Pancreas (tissue), 10 donors: ENCODE measurements around the gene PIK3R2. TPM values are rescaled to one million over a fixed set of nuclear protein-coding genes. Genes with fewer than 3 reads are reported as not detected.

Experiments
- ATAC-seq, 4 donors: fragments of 200-7000 bp; cut with Tn5 transposase; one replicate each; pipeline versions ENCODE4 v1.8.0 to v1.9.1; 2020; ENCODE audit warnings: mild to moderate bottlenecking in 4 of 4, moderate library complexity in 4 of 4
- DNase-seq, 6 donors: peaks; one replicate each; pipeline ENCODE4 v3.0.0-alpha.2; 2020
- FAIRE-seq: peaks from 2 replicates; lab custom pipeline; 2012; peaks lifted over from hg19 to GRCh38; lab: Jason Lieb, UNC
- H3K27ac ChIP-seq, 4 donors: fragments of 200-600 bp; sonication (generic); 1 replicate in 3 of 4; 2 replicates in 1 of 4; pipeline versions ENCODE4 v1.5.0 to v1.8.0; 2020
- H3K27me3 ChIP-seq, 4 donors: fragments of 200-600 bp; one replicate each; pipeline ENCODE4 v1.8.0; 2021
- H3K36me3 ChIP-seq, 3 donors: fragments of 200-600 bp; sonication (generic) in 1 of 3; one replicate each; pipeline versions ENCODE4 v1.5.0 to v1.8.0; 2020 to 2021
- H3K4me1 ChIP-seq, 3 donors: fragments of 200-600 bp; one replicate each; pipeline ENCODE4 v1.8.0; 2021
- H3K4me3 ChIP-seq, 4 donors: fragments of 200-600 bp; sonication (generic) in 2 of 4; one replicate each; pipeline versions ENCODE4 v1.5.0 to v1.8.0; 2020 to 2021
- H3K9me3 ChIP-seq, 4 donors: fragments of 200-600 bp; one replicate each; pipeline ENCODE4 v1.8.0; 2021
- WGBS, 2 donors: extraction: QIAGEN DNeasy Blood & Tissue Kit; methylation state at CpG; one replicate each; pipeline ENCODE4 v1.1.7; 2013; 5-methylcytosine and 5-hydroxymethylcytosine counted together
- intact Hi-C, 3 donors: fragments of 100-400 bp; cut with DNase I; formaldehyde crosslinking; loops; one replicate each; pipeline versions ENCODE4 v1.11.1 to v1.14.2; 2022
- polyA plus RNA-seq, 2 donors: library from polyadenylated mRNA; stranded (reverse); fragments of 200-250 nt; gene quantifications; one replicate each; pipeline ENCODE4 v1.2.3, GENCODE V29; 2013
- total RNA-seq, 6 donors: library from RNA; stranded (reverse); fragmentation: NEBNext Ultra II Directional in 4 of 6; extraction: Animal tissue kit (Norgen Biotek cat#: 25700) in 4 of 6; gene quantifications; one replicate each; pipeline versions ENCODE4 v1.2.1 to v1.2.4, GENCODE V29; 2021 to 2023
- TF ChIP-seq, protein P1 (sequence below), 4 donors: fragments of 200-600 bp; sonication (generic) in 3 of 4; IDR thresholded peaks; one replicate each; pipeline versions ENCODE4 v1.5.0 to v1.8.0; 2021; ENCODE audit warnings: antibody characterized with exemption in 4 of 4
- donor health status: healthy with polysubstance abuse.
- donor health status: DM: no; HTN: no; CAD: no; lungs with moderate emphysema.
- donor health status: DM: no; HTN: no; CAD: no.
- donor health status: control.
- donor health status: control.
- donor health status: Bipolar disorder and iron deficiency.
- donor health status: DM: yes; HTN: yes; CAD: no.
- donor health status: DM: no; HTN: no; CAD: no.
- donor health status: DM: no; HTN: no; CAD: no.
- donor health status: DM: yes; HTN: yes; CAD: no.

PIK3R2 gene
- total and polyA plus RNA-seq, 8 donors: 4.3 to 21.2 (median 11.9) TPM

DNA sequence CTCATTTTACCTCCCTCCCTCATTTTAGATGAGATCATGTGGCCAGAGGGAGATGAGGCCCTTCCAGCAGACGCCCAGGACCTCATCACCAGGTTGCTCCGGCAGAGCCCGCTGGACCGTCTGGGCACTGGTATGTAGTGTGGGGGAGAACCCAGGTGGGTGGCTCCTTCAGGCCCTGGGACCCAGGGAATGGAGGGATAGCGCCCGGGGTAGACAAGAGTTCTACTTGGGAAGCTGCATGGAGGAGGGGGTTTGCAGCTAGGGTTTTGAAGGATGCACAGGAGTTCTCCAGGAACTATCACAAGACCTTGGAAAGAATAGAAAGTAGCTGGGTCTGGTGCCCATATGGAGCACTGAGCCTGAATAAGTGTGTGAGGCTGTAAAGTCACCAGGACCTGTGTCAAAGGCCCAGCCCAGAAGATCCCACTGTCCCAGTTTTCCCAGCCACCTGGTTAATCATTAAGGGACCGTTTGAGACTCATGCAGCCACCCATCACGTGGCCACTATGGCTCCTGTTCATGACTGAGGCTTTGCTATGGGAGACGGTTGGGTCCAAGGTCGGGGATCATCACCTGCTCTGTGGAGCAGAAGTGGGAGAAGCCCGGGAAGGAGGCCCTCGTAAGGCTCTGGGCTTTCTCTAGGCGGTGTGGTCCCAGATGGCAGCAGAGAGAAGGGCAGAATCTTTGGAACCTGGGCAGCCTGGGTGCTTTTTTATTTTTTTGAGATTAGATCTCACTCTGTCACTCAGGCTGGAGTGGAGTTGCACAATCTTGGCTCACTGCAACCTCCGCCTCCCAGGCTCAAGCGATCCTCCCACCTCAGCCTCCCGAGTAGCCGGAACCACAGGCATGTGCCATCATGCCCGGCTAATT lies 17.0 kb upstream of the PIK3R2 start:
- intact Hi-C loops: no loop called here
- Histone ChIP-seq H3K9me3 (no peaks in the 10 kb centered on the region), H3K4me1 (no peaks in the 10 kb centered on the region), H3K4me3 (no peak overlapping the region), H3K36me3 (peaks cover 0 to 66% (median 22%) of the 10 kb centered on the region in 3 donors), H3K27me3 (no peaks in the 10 kb centered on the region), H3K27ac (peak overlapping the region in 2 of 4 donors; percentile 12 to 48)
- WGBS, 2 donors: 61 to 68% methylated on average over 18 of the region's 18 CpGs
- FAIRE-seq (no peak), DNase-seq (peak in 4 of 6 donors; percentile 66 to 76 (median 72)), ATAC-seq (peak; percentile 88 to 92 (median 90))
- TF ChIP-seq, protein P1, sequence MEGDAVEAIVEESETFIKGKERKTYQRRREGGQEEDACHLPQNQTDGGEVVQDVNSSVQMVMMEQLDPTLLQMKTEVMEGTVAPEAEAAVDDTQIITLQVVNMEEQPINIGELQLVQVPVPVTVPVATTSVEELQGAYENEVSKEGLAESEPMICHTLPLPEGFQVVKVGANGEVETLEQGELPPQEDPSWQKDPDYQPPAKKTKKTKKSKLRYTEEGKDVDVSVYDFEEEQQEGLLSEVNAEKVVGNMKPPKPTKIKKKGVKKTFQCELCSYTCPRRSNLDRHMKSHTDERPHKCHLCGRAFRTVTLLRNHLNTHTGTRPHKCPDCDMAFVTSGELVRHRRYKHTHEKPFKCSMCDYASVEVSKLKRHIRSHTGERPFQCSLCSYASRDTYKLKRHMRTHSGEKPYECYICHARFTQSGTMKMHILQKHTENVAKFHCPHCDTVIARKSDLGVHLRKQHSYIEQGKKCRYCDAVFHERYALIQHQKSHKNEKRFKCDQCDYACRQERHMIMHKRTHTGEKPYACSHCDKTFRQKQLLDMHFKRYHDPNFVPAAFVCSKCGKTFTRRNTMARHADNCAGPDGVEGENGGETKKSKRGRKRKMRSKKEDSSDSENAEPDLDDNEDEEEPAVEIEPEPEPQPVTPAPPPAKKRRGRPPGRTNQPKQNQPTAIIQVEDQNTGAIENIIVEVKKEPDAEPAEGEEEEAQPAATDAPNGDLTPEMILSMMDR (IDR thresholded peaks at IDR 0.05): no peak

DNA sequence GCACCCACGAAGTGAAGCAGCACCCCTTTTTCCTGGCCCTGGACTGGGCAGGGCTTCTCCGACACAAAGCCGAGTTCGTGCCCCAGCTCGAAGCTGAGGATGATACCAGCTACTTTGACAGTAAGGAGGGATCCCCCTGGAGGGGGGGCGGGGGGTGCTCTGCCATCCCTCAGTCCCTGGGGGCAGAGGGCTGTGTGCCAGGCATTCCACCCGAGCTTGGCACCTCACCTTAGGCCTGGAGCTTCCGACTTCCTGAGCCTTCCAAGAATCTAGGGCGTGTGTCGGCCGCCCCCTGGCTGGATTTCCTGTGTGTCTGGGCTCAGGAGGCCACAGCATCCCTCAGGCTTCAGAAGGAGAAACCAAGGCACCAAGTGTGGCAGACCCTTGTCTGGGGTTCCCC lies 15.7 kb upstream of the PIK3R2 start:
- DNase-seq (peak in 1 of 6 donors; percentile 18), FAIRE-seq (no peak), ATAC-seq (no peak)
- 88 to 100% methylated on average over 9 to 11 of the region's 11 CpGs for WGBS, 2 donors
- TF ChIP-seq, protein P1 (IDR thresholded peaks at IDR 0.05): no peak
- H3K4me1 ChIP-seq: no peaks in the 10 kb centered on the region
- H3K27ac ChIP-seq: no peak overlapping the region
- intact Hi-C loops: no loop called here
- peaks cover 0 to 63% (median 21%) of the 10 kb centered on the region in 3 donors for H3K36me3 ChIP-seq
- H3K27me3 ChIP-seq: no peaks in the 10 kb centered on the region
- H3K9me3 ChIP-seq: no peaks in the 10 kb centered on the region
- H3K4me3 ChIP-seq: no peak overlapping the region

DNA sequence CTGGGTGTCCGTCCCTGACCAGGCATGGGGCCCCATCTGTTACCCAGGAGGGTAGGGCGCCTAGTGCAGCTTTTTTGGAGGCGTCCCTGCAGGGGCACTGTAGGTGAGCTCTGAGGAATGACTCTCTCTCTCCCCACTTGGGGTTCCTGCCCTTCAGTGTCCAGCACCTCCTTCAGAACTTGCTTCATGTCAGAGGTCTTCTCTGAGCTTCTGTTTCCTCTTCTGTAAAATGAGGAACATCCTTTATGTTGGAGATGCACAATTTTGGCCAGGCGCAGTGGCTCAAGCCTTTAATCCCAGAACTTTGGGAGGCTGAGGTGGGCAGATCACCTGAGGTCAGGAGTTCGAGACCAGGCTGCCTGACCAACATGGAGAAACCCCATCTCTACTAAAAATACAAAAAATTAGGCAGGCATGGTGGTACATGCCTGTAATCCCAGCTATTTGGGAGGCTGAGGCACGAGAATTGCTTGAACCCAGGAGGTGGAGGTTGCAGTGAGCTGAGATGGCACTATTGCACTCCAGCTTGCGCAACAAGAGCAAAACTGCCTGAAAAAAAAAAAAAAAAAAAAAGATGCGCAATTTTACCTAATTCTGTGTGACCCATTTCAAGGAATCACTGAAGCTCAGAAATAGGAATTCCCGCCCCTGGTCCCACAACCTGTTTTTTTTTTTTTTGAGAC lies 15.2 kb upstream of the PIK3R2 start:
- DNase-seq (no peak), FAIRE-seq (no peak), ATAC-seq (no peak)
- Histone ChIP-seq H3K4me1 (no peaks in the 10 kb centered on the region), H3K27me3 (no peaks in the 10 kb centered on the region), H3K36me3 (peaks cover 0 to 63% (median 17%) of the 10 kb centered on the region in 3 donors), H3K4me3 (no peak overlapping the region), H3K9me3 (no peaks in the 10 kb centered on the region), H3K27ac (no peak overlapping the region)
- 94 to 96% methylated on average over 9 of the region's 9 CpGs for WGBS, 2 donors
- TF ChIP-seq, protein P1 (IDR thresholded peaks at IDR 0.05): no peak
- intact Hi-C loops: no loop called here

DNA sequence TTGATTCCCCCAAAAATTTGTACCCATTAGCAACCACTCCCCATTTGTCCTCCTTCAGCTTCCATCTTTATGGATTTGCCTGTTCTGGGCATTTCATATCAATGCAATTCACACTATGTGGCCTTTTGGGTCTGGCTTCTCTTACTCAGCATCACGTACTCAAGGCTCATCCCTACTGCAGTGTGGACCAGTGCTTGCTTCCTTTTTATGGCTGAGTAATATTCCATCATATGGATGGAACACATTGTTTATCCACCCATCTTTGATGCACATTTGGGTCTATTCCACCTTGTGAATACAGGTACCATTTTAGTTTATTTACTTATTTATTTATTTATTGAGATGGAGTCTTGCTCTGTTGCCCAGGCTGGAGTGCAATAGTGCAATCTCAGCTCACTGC lies 12.5 kb upstream of the PIK3R2 start:
- TF ChIP-seq, protein P1 (IDR thresholded peaks at IDR 0.05): no peak
- no peaks in the 10 kb centered on the region for H3K27me3 ChIP-seq
- no peak overlapping the region for H3K4me3 ChIP-seq
- H3K4me1 ChIP-seq: no peaks in the 10 kb centered on the region
- 97 to 100% methylated on average over 1 of the region's 1 CpG for WGBS, 2 donors
- ATAC-seq (no peak), FAIRE-seq (no peak), DNase-seq (no peak)
- no peaks in the 10 kb centered on the region for H3K9me3 ChIP-seq
- peaks cover 0 to 69% (median 22%) of the 10 kb centered on the region in 3 donors for H3K36me3 ChIP-seq
- H3K27ac ChIP-seq: no peak overlapping the region
- intact Hi-C loops: no loop called here
